ENCODE measurements around the gene MSANTD1.

DNA sequence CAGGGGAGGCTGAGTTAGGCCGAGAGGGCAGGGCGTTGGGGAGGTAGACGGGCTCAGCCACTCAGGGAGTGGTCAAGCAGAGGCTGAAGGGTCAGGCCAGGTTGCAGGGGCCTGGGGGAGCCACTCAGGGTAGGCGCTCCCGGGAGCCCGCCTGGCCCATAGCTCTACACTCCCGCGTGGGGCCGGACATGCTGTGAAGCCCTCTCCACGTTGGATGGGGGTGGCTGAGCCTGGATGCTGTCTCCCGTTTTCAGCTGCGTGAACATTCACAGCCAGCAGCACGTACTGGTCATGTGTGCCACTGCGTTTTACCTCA is 14.0 kb upstream of the MSANTD1 start:
- TF ChIP-seq, protein P1, sequence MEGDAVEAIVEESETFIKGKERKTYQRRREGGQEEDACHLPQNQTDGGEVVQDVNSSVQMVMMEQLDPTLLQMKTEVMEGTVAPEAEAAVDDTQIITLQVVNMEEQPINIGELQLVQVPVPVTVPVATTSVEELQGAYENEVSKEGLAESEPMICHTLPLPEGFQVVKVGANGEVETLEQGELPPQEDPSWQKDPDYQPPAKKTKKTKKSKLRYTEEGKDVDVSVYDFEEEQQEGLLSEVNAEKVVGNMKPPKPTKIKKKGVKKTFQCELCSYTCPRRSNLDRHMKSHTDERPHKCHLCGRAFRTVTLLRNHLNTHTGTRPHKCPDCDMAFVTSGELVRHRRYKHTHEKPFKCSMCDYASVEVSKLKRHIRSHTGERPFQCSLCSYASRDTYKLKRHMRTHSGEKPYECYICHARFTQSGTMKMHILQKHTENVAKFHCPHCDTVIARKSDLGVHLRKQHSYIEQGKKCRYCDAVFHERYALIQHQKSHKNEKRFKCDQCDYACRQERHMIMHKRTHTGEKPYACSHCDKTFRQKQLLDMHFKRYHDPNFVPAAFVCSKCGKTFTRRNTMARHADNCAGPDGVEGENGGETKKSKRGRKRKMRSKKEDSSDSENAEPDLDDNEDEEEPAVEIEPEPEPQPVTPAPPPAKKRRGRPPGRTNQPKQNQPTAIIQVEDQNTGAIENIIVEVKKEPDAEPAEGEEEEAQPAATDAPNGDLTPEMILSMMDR (IDR thresholded peaks at IDR 0.05; ENCODE audit: extremely low read depth in 1 of 2, insufficient read depth in 1 of 2, low read depth in 1 of 2, low read length in 2 of 2), result no peak
- TF ChIP-seq MAX (IDR thresholded peaks at IDR 0.05; ENCODE audit: insufficient read depth, insufficient read length) (no peak), EZH2 (IDR thresholded peaks at IDR 0.05; ENCODE audit: borderline replicate concordance, low read depth, low read length, severe bottlenecking) (no peak), JUN (IDR thresholded peaks at IDR 0.05; ENCODE audit: borderline replicate concordance, insufficient read depth, insufficient read length, low read depth) (no peak), POLR2A (IDR thresholded peaks at IDR 0.05; ENCODE audit: low read depth, low read length) (no peak), GATA2 (IDR thresholded peaks at IDR 0.05; ENCODE audit: insufficient read depth, insufficient read length, low read depth, low read length) (no peak)
